Central memory CD4-positive, alpha-beta T cell (primary cell): Measurements from ENCODE around the gene SHROOM3.

Experiments
- DNase-seq: peaks from one replicate; pipeline ENCODE4 v3.0.0; 2022

Gene SHROOM3

GRCh38 chr4:76756416-76756815, 321.4 kb downstream of the SHROOM3 start:
- DNase-seq = no peak

GRCh38 chr4:76757418-76757939, 322.4 kb downstream of the SHROOM3 start:
- DNase-seq = no peak

DNA sequence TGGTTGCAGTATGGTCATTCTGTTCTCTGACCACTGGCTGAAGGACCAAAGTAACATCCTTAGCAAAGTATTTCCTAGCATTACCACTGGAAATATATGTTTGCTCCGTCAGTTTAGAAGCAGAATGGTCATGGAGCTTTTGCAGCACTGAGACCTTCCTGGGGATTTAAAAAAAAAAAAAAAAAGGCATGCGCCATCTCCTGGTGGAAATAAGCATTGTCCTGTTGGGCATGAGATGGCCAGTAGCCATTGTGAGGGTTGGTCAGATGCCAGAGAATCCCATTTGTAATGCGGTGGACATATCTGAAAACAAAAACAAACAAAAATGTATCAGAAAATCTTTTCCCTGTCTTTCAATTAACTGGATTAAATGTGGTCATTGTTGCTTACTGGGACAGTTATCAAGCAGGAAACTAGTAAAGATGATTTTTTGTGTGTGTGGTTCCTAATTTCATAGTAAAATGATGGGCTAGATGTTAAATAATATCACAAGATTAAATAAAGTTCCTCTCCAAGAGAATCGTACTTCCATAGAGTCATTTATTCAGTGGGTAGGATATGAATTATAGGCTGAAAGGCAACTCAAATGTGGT, 323.4 kb downstream of the SHROOM3 start:
- no peak for DNase-seq

GRCh38 chr4:76758996-76759395, 324.0 kb downstream of the SHROOM3 start:
- DNase-seq = no peak

DNA sequence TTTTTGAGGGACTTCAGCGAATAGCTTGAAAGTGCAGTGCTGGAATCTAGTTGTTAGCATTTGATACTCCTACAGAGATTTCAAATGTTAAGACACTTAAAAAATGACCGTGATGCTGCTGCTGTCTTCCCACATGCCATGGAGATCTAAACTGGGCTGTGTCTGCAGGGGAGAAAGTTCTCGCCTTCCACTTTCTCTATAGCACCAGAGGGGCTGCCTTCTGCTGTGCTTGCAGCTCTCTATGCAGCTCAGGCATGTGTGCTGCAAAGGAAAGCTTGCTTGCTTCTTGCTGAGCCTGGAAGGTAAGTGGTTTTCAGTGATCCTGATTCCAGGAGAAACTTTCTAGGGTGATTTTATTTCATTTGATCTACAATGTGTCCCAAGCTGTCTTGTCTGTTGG, 325.2 kb downstream of the SHROOM3 start:
- no peak for DNase-seq

- DNase-seq = no peak
These were observed 327.4 kb downstream of the SHROOM3 start for GRCh38 chr4:76762137-76763130.

DNA sequence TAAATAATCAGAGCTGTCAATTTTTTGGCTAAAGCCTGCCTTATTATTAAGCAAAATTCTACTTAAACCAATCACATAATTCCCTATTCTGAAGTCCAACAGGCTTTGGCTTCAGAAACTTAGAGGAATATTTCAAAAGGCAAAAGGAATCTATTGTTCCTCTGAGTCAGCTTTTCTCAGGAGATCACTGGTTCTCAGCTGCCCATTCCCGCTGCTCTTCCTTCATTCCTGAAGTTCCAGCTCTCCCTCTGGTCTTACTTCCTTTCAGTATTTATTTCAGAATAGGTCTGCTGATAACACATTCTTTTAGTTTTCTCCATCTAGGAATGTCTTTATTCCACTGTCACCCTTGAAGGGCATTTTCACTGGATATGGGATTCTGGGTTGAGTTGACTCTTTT, 329.2 kb downstream of the SHROOM3 start:
- no peak for DNase-seq

GRCh38 chr4:76765473-76766183, 330.6 kb downstream of the SHROOM3 start:
- no peak for DNase-seq

- DNase-seq = no peak
These were observed 333.0 kb downstream of the SHROOM3 start for GRCh38 chr4:76767983-76768382.

- no peak for DNase-seq
These were observed 337.6 kb downstream of the SHROOM3 start for GRCh38 chr4:76772498-76773106.

GRCh38 chr4:76773766-76774165, 338.7 kb downstream of the SHROOM3 start:
- no peak for DNase-seq

DNA sequence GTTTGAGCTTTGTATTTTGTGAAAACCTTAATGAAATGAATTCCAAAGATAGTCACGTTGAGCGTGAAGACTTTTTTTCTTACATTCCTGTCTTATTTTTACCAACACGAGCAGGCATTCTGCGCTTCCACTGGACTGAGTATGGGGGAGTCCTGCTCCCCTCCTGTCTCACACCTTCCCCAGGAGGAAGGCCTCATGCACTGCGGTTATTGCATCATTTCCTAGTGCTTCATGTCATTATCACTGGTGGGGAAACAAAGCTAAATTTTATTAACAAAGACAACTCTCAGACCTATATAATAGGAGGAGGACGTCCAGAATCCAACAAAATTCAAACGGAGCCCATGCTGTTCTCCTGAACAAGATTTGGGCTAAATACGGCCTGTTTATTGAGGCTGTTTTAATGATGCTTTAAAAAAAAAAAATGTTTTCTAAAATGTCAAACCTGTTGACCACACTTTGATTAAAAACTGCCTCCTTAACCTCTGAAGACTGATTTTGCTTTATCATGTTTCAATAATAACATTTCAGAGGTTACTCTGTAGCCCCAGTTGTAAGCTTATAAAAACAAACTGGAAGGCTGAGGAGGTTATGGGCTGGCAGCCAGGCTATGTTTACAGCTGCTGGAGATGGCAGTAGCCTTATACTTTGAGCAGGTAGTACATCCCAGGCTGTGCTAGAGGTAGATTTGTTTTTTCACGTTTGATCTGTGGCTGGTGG, 344.9 kb downstream of the SHROOM3 start:
- DNase-seq = no peak

- DNase-seq = no peak
These were observed 346.0 kb downstream of the SHROOM3 start for GRCh38 chr4:76780781-76781697.

DNA sequence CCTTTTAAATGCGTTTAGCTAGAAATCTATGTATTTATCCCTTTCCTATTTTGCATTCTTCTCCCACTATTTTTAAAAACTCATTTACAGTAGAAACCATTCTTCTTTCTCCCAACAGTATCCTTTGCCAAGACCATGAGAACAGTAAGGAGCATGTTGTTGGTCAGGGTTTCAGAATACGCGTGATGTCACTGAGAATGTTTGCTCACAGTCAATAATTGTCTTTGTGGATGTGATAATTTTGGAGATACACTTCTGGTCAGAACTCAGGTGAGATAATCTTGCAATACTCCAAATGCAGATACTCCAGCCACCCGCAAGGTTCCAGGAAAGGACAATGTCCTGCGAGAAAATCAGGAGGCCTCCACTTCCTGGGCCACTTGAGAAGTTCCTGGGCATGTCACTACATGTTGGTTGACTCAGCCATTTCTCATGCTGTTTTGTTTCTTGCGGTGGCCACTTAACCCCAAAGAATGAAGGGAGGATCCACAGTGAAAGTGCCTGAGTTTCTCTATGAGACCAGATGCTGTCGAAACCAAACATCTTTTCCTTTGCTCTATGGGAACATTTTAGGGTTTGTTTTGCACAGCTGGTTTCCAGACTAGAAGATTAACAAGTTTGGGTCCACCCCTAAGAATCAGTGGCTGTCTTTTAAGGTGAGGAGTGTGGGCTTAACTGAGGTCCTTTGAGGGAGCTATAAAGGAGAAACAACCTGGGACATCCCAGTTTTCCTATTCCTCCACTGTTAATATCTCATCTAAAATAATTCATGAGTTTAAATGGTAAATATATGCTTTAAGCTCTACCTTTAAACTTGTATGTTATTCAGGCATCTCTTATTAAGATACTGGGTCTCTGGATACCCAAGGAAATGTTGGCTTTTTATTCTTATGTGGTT, 346.9 kb downstream of the SHROOM3 start:
- DNase-seq = no peak

DNA sequence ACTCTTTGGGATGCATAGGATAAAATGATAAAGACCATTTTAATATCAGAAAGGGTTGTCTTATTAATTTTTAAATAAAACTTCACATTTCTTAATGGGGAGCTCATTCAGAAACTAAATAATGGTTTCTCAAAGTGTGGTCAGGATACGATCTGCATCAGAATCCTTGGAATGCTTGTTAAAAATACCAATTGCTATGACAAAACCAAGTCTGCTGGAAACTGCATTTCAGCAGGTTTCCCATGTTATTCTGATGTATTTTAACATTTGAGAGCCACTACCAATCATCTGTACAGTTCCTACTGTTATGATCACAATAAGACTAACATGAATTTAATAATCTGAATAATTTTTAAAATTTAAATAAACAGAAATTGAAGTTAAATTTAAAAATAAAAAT, 347.8 kb downstream of the SHROOM3 start:
- no peak for DNase-seq

DNA sequence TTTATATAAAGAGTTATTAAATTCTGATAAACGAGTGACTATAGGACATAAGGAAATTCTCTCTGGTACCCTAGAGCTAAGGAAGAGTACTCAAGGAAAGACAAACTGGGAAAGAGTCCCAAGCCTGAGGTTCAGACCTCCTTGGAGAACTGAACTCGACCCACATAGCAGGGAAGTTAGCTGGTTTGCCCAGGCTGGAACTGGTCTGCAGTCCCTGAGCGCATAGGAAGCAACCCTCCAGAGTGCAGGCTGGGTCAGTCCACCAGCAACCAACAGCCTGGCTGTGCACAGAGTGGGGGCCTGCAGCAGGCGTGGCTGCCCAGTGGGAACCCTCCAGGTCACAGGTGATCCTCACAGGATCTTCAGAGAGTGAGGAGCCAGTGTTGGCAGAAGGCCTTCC, 348.8 kb downstream of the SHROOM3 start:
- no peak for DNase-seq

DNA sequence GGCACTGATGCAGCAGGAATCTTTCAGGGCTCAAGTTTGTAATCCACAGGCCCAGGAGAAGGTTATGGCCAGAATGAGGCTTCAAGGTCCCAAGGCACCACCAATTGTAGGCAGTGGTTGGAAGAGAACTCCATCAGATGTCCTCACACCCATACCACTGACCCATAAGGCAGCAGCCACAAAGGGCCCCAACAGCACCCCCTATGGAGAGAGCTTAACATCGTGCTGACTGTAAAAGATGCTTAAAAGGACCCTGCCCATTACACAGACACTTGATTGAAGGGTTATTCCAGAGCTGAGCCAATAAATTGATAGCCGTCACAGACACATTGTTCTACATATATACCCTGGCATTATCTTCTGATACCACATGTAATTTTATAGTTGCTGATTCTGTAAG, 349.2 kb downstream of the SHROOM3 start:
- no peak for DNase-seq

GRCh38 chr4:76787898-76788297, 352.9 kb downstream of the SHROOM3 start:
- DNase-seq = no peak

GRCh38 chr4:76790377-76790776, 355.3 kb downstream of the SHROOM3 start:
- no peak for DNase-seq

GRCh38 chr4:76791479-76791878, 356.4 kb downstream of the SHROOM3 start:
- DNase-seq = no peak
